GM12892 (cell line): Measurements from ENCODE around the gene PCDHGA10.

Experiments
- POLR2A ChIP-seq: IDR thresholded peaks from 2 replicates; pipeline ENCODE4 v1.6.1; 2011; ENCODE audit warnings: low read depth, low read length, control low read depth
- POLR2AphosphoS5 ChIP-seq: IDR thresholded peaks from 2 replicates; pipeline ENCODE4 v1.6.1; 2011; ENCODE audit warnings: low read depth, low read length, control low read depth
- TAF1 ChIP-seq: IDR thresholded peaks from 2 replicates; pipeline ENCODE4 v1.6.1; 2011; ENCODE audit warnings: low read depth, mild to moderate bottlenecking, control low read depth, low read length, borderline replicate concordance

- TF ChIP-seq POLR2AphosphoS5 (no peak), POLR2A (no peak), TAF1 (no peak)
Measured at GRCh38 chr5:141437221-141437620, 24.4 kb downstream of the PCDHGA10 start.
